Activated T-helper 17 cell treated with anti-CD3 and anti-CD28 coated beads, Interleukin-2, amount 50 U/mL, for 72 hours (primary cell): ENCODE data around the gene PCDHB10. TPM values are rescaled to one million over a fixed set of nuclear protein-coding genes. Genes with fewer than 3 reads are reported as not detected.

Source experiments
- total RNA-seq, 2 donors: library from RNA; stranded (reverse); gene quantifications; one replicate each; pipeline ENCODE4 v1.2.3, GENCODE V29; 2022

Gene PCDHB10
- total RNA-seq, 2 donors from 2014 or later, result not detected

Other genes with a start within 250 kb of the PCDHB10 start
- gene PCDHAC2, start 225.9 kb upstream of the PCDHB10 start, total RNA-seq, result not detected
- not detected for gene PCDHB1, start 141.0 kb upstream of the PCDHB10 start, total RNA-seq
- gene PCDHB2, start 97.7 kb upstream of the PCDHB10 start, total RNA-seq, result under 1 TPM; 0.06 to 0.24 TPM
- gene PCDHB3, start 91.9 kb upstream of the PCDHB10 start, total RNA-seq, result under 1 TPM in 1 of 2 donors, not detected in 1; 0.08 TPM
- gene PCDHB4, start 70.5 kb upstream of the PCDHB10 start, total RNA-seq, result not detected
- gene PCDHB5, start 57.1 kb upstream of the PCDHB10 start, total RNA-seq, result not detected
- not detected for gene PCDHB6, start 42.3 kb upstream of the PCDHB10 start, total RNA-seq
- not detected for gene PCDHB7, start 19.7 kb upstream of the PCDHB10 start, total RNA-seq
- not detected for gene PCDHB8, start 14.6 kb upstream of the PCDHB10 start, total RNA-seq
- gene PCDHB16, start 10.0 kb upstream of the PCDHB10 start, total RNA-seq, result not detected
- not detected for gene PCDHB9, start 5.2 kb upstream of the PCDHB10 start, total RNA-seq
- not detected for gene PCDHB11, start 7.3 kb downstream of the PCDHB10 start, total RNA-seq
- gene PCDHB12, start 16.4 kb downstream of the PCDHB10 start, total RNA-seq, result not detected
- gene PCDHB13, start 21.6 kb downstream of the PCDHB10 start, total RNA-seq, result under 1 TPM in 1 of 2 donors, not detected in 1; 0.08 TPM
- gene PCDHB14, start 31.0 kb downstream of the PCDHB10 start, total RNA-seq, result not detected
- not detected for gene PCDHB15, start 53.0 kb downstream of the PCDHB10 start, total RNA-seq
- gene SLC25A2, start 111.7 kb downstream of the PCDHB10 start, total RNA-seq, result under 1 TPM in 1 of 2 donors, not detected in 1; 0.42 TPM
- 10 to 100 TPM; 45.3 to 50.4 TPM for gene TAF7, start 128.4 kb downstream of the PCDHB10 start, total RNA-seq
- gene PCDHGA1, start 138.2 kb downstream of the PCDHB10 start, total RNA-seq, result under 1 TPM; 0.09 to 0.16 TPM
- gene PCDHGA2, start 146.4 kb downstream of the PCDHB10 start, total RNA-seq, result not detected
- under 1 TPM in 1 of 2 donors, not detected in 1; 0.09 TPM for gene PCDHGA3, start 151.5 kb downstream of the PCDHB10 start, total RNA-seq
- gene PCDHGB1, start 157.7 kb downstream of the PCDHB10 start, total RNA-seq, result not detected
- gene PCDHGA4, start 162.7 kb downstream of the PCDHB10 start, total RNA-seq, result under 1 TPM in 1 of 2 donors, not detected in 1; 0.32 TPM
- gene PCDHGB2, start 167.6 kb downstream of the PCDHB10 start, total RNA-seq, result under 1 TPM; 0.17 to 0.34 TPM
- under 1 TPM in 1 of 2 donors, not detected in 1; 0.11 TPM for gene PCDHGA5, start 171.8 kb downstream of the PCDHB10 start, total RNA-seq
- gene PCDHGB3, start 177.9 kb downstream of the PCDHB10 start, total RNA-seq, result under 1 TPM in 1 of 2 donors, not detected in 1; 0.21 TPM
- gene PCDHGA6, start 181.5 kb downstream of the PCDHB10 start, total RNA-seq, result under 1 TPM; 0.06 to 0.40 TPM
- under 1 TPM in 1 of 2 donors, not detected in 1; 0.06 TPM for gene PCDHGA7, start 190.4 kb downstream of the PCDHB10 start, total RNA-seq
- under 1 TPM; 0.06 to 0.08 TPM for gene PCDHGB4, start 195.3 kb downstream of the PCDHB10 start, total RNA-seq
- not detected for gene PCDHGA8, start 200.3 kb downstream of the PCDHB10 start, total RNA-seq
- gene PCDHGB5, start 205.6 kb downstream of the PCDHB10 start, total RNA-seq, result under 1 TPM; 0.09 to 0.24 TPM
- not detected for gene PCDHGA9, start 210.4 kb downstream of the PCDHB10 start, total RNA-seq
- under 1 TPM in 1 of 2 donors, not detected in 1; 0.08 TPM for gene PCDHGB6, start 215.7 kb downstream of the PCDHB10 start, total RNA-seq
- under 1 TPM; 0.06 to 0.08 TPM for gene PCDHGA10, start 220.6 kb downstream of the PCDHB10 start, total RNA-seq
- under 1 TPM in 1 of 2 donors, not detected in 1; 0.11 TPM for gene PCDHGB7, start 225.3 kb downstream of the PCDHB10 start, total RNA-seq
- gene PCDHGA11, start 228.7 kb downstream of the PCDHB10 start, total RNA-seq, result under 1 TPM in 1 of 2 donors, not detected in 1; 0.09 TPM
- gene PCDHGA12, start 238.2 kb downstream of the PCDHB10 start, total RNA-seq, result not detected